Lower leg skin (tissue), 3 donors: ENCODE results near the gene ADGRV1.

ENCODE experiments used
- CTCF ChIP-seq, 3 donors: fragments of 450-650 bp; IDR thresholded peaks; one replicate each; pipeline ENCODE4 v1.5.1; 2016; ENCODE audit warnings: antibody characterized with exemption in 3 of 3, mild to moderate bottlenecking in 3 of 3, moderate library complexity in 2 of 3
- POLR2A ChIP-seq, 2 donors: fragments of 450-650 bp; IDR thresholded peaks; one replicate each; pipeline ENCODE4 v1.6.1; 2016 to 2017; ENCODE audit warnings: antibody characterized with exemption in 2 of 2, mild to moderate bottlenecking in 1 of 2, moderate library complexity in 1 of 2

- no peak for TF ChIP-seq CTCF (IDR thresholded peaks at IDR 0.05)
- TF ChIP-seq POLR2A (IDR thresholded peaks at IDR 0.05): no peak
Observed at GRCh38 chr5:90685425-90686022, 126.9 kb downstream of the ADGRV1 start.
